ENCODE data around the gene AGBL5. TPM values are rescaled to one million over a fixed set of nuclear protein-coding genes. Genes with fewer than 3 reads are reported as not detected.

AGBL5 gene
- total RNA-seq, 1 donor from 2014 or later = 32.0 TPM

DNA sequence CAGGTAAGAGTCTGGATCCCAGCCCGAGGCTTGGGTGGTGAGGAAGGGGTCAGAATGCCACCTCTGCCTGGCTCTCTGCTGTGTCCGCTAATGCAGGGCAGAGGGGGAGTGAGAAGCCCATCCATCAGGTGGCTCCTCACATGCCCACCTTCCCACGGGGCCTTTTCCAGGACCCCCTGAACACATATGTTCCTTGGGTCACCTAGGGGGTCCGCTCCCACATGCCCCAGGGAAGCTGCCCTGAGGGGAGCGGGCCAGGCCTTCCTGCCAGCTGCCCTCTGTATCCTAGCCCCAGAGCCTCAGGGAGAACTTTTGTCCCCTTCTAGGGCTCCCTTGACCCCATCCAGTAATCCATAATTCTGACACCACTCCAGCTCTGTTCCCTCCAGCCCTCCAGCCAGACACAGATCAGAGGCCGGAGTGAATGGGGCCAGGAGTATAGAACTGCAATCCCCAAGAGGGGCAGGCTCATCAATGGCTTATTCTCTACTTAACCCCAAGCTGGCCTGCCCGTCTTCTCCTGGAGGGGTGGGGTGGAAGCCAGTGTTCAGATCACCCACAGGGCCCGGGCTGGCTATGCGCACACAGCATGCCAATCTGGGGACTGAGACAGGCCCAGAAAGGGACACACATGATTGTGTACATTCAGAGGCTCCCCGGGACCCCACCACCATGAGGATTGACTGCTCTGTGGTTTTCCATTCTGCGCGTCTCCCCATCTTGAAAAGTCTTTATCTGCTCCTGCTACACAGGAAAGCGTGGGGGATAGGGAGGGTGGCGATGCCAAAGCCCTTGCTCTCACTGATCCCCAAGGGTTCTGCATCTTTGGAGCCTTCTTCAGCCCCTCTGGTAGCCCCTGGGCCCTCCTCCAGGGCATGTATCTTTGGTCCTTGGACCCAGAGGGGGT is 28.0 kb downstream of the AGBL5 start:
- Histone ChIP-seq H3K4me3 (ENCODE audit: low read depth, low read length) (no peak overlapping the region), H3K36me3 (ENCODE audit: control insufficient read depth, insufficient read depth, low read length) (no peaks in the 10 kb centered on the region)
- DNase-seq (ENCODE audit: low read depth) = no peak

DNA sequence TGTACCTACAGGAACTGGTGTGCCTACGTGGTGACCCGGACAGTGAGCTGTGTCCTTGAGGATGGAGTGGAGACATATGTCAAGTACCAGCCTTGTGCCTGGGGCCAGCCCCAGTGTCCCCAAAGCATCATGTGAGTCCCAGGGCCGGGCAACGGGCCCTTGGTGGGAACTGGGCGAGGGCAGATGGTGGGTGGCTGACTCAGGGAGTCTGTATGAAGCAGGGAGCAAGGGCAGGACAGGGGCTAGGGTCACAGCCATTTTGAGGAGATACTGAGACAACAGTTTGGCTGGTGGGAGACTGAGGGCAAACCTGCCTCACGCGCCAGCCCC is 28.6 kb downstream of the AGBL5 start:
- DNase-seq (ENCODE audit: low read depth) = no peak
- H3K27me3 ChIP-seq (ENCODE audit: control insufficient read depth, insufficient read depth, low read length) = no peaks in the 10 kb centered on the region
- TF ChIP-seq, protein P1, sequence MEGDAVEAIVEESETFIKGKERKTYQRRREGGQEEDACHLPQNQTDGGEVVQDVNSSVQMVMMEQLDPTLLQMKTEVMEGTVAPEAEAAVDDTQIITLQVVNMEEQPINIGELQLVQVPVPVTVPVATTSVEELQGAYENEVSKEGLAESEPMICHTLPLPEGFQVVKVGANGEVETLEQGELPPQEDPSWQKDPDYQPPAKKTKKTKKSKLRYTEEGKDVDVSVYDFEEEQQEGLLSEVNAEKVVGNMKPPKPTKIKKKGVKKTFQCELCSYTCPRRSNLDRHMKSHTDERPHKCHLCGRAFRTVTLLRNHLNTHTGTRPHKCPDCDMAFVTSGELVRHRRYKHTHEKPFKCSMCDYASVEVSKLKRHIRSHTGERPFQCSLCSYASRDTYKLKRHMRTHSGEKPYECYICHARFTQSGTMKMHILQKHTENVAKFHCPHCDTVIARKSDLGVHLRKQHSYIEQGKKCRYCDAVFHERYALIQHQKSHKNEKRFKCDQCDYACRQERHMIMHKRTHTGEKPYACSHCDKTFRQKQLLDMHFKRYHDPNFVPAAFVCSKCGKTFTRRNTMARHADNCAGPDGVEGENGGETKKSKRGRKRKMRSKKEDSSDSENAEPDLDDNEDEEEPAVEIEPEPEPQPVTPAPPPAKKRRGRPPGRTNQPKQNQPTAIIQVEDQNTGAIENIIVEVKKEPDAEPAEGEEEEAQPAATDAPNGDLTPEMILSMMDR (IDR thresholded peaks at IDR 0.05; ENCODE audit: insufficient read depth, low read length, poor library complexity, severe bottlenecking) = no peak
- H3K4me3 ChIP-seq (ENCODE audit: low read depth, low read length) = no peak overlapping the region
- no peaks in the 10 kb centered on the region for H3K36me3 ChIP-seq (ENCODE audit: control insufficient read depth, insufficient read depth, low read length)

More for the DNA sequence above, 28.0 kb downstream of the AGBL5 start:
- TF ChIP-seq, protein P1 (IDR thresholded peaks at IDR 0.05; ENCODE audit: insufficient read depth, low read length, poor library complexity, severe bottlenecking) = no peak
- no peaks in the 10 kb centered on the region for H3K27me3 ChIP-seq (ENCODE audit: control insufficient read depth, insufficient read depth, low read length)

DNA sequence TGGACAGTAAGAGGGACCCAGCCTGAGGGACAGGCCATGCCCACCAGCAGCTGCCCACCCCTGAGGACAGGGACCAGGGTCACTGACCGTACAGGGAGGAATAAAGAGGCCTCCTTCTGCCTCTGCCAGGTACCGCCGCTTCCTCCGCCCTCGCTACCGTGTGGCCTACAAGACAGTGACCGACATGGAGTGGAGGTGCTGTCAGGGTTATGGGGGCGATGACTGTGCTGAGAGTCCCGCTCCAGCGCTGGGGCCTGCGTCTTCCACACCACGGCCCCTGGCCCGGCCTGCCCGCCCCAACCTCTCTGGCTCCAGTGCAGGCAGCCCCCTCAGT is 29.1 kb downstream of the AGBL5 start:
- H3K36me3 ChIP-seq (ENCODE audit: control insufficient read depth, insufficient read depth, low read length) = no peaks in the 10 kb centered on the region
- no peak for DNase-seq (ENCODE audit: low read depth)
- TF ChIP-seq, protein P1 (IDR thresholded peaks at IDR 0.05; ENCODE audit: insufficient read depth, low read length, poor library complexity, severe bottlenecking) = no peak
- H3K27me3 ChIP-seq (ENCODE audit: control insufficient read depth, insufficient read depth, low read length) = no peaks in the 10 kb centered on the region
- no peak overlapping the region for H3K4me3 ChIP-seq (ENCODE audit: low read depth, low read length)

DNA sequence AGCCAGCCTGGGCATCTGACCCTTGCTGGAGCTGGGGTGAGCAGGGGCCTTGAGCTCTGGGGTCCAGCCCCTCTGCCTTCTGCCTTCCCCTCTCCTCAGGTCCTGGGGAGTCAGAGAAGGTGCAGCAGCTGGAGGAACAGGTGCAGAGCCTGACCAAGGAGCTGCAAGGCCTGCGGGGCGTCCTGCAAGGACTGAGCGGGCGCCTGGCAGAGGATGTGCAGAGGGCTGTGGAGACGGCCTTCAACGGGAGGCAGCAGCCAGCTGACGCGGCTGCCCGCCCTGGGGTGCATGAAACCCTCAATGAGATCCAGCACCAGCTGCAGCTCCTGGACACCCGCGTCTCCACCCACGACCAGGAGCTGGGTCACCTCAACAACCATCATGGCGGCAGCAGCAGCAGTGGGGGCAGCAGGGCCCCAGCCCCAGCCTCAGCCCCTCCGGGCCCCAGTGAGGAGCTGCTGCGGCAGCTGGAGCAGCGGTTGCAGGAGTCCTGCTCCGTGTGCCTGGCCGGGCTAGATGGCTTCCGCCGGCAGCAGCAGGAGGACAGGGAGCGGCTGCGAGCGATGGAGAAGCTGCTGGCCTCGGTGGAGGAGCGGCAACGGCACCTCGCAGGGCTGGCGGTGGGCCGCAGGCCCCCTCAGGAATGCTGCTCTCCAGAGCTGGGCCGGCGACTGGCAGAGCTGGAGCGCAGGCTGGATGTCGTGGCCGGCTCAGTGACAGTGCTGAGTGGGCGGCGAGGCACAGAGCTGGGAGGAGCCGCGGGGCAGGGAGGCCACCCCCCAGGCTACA is 30.7 kb downstream of the AGBL5 start:
- H3K36me3 ChIP-seq (ENCODE audit: control insufficient read depth, insufficient read depth, low read length) = no peaks in the 10 kb centered on the region
- H3K27me3 ChIP-seq (ENCODE audit: control insufficient read depth, insufficient read depth, low read length) = no peaks in the 10 kb centered on the region
- TF ChIP-seq, protein P1 (IDR thresholded peaks at IDR 0.05; ENCODE audit: insufficient read depth, low read length, poor library complexity, severe bottlenecking) = no peak
- DNase-seq (ENCODE audit: low read depth) = no peak
- H3K4me3 ChIP-seq (ENCODE audit: low read depth, low read length) = no peak overlapping the region

DNA sequence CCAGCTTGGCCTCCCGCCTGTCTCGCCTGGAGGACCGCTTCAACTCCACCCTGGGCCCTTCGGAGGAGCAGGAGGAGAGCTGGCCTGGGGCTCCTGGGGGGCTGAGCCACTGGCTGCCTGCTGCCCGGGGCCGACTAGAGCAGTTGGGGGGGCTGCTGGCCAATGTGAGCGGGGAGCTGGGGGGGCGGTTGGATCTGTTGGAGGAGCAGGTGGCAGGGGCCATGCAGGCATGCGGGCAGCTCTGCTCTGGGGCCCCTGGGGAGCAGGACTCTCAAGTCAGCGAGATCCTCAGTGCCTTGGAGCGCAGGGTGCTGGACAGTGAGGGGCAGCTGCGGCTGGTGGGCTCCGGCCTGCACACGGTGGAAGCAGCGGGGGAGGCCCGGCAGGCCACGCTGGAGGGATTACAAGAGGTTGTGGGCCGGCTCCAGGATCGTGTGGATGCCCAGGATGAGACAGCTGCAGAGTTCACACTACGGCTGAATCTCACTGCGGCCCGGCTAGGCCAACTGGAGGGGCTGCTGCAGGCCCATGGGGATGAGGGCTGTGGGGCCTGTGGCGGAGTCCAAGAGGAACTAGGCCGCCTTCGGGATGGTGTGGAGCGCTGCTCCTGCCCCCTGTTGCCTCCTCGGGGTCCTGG is 31.4 kb downstream of the AGBL5 start:
- TF ChIP-seq, protein P1 (IDR thresholded peaks at IDR 0.05; ENCODE audit: insufficient read depth, low read length, poor library complexity, severe bottlenecking) = no peak
- H3K36me3 ChIP-seq (ENCODE audit: control insufficient read depth, insufficient read depth, low read length) = no peaks in the 10 kb centered on the region
- no peaks in the 10 kb centered on the region for H3K27me3 ChIP-seq (ENCODE audit: control insufficient read depth, insufficient read depth, low read length)
- no peak for DNase-seq (ENCODE audit: low read depth)
- H3K4me3 ChIP-seq (ENCODE audit: low read depth, low read length) = no peak overlapping the region
